PFSK-1 (cell line): ENCODE results near the gene GADD45G.

ENCODE experiments used
- POLR2AphosphoS5 ChIP-seq: IDR thresholded peaks from 2 replicates; pipeline ENCODE4 v1.6.1; 2012; ENCODE audit warnings: low read depth, mild to moderate bottlenecking, control low read depth, low read length, moderate library complexity
- REST ChIP-seq, 2 experiments: IDR thresholded peaks; 2 replicates each; pipeline versions ENCODE4 v1.6.1 to v1.8.0; 2011 to 2012; ENCODE audit warnings: low read depth in 2 of 2, low read length in 2 of 2, control low read depth in 1 of 2, inconsistent platforms in 1 of 2, mild to moderate bottlenecking in 1 of 2, moderate library complexity in 1 of 2; ENCODE audit not compliant: insufficient read depth in 1 of 2

- no peak for TF ChIP-seq POLR2AphosphoS5
- TF ChIP-seq REST (IDR thresholded peaks at IDR 0.05; ENCODE audit: insufficient read depth in 1 of 2, low read depth in 2 of 2, low read length in 2 of 2), result no peak
Measured at GRCh38 chr9:89606624-89607311, 2.0 kb downstream of the GADD45G start.
